Hematopoietic multipotent progenitor cell treated with erythropoietin and hydrocortisone succinate and interleukin-3 and kit ligand, for 15 days (in vitro differentiated cells): ENCODE results near the gene ELOVL1.
"Not testable (repeated sequence)": the region's sequence is repeated elsewhere in the genome, so short reads cannot be mapped to it uniquely, and the experiment has no call there.

Experiments
- DNase-seq: peaks from one replicate; pipeline ENCODE4 v3.0.0-alpha.2; 2015; ENCODE audit warnings: low spot score

Gene ELOVL1

GRCh38 chr1:43381612-43382011 is 13.8 kb upstream of the ELOVL1 start:
- DNase-seq: no peak

- DNase-seq: no peak
These were observed 11.7 kb upstream of the ELOVL1 start for GRCh38 chr1:43379476-43379875.

DNA sequence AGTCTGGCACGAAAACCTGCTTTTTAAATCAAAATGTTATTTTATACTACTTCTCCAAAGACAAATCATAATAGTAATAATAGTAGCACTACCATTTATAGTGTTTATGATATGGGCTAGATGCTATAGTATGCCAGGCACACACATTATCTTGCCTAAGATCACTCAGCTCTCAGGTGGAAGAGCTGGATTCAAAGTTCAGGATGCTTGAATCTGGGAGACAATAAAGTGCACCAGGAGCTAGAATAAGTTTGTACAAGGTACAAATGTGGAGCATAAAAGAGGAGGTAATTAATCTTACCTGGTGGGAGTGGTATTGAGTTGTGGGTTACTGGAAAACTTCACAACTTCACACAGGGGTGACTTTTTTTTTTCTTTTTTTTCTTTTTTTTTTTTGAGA is 10.0 kb upstream of the ELOVL1 start:
- DNase-seq: no peak

DNA sequence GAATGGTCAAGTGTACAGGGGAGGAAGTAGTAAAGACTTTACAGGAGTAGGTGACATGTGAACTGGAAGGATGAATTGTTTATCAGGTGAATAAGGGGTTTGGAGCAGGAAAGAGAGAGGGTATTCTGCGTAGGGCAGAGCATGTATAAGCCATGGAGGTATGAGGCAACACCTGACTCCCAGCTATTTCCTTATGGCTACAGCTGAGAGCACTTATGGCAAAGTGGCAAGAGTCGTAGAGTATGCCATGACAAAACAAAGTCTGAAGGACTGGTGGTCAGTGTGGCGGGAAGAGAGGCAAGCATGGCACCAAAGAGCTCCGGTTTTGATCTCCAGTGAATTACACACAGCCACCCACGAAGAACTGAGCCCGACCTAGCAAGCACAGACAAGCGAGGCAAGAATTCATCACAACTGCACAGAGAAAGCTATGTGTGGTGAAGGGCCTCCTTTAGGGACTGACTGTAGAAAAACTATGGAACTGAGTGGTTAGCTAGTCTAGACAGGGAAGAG is 9.0 kb upstream of the ELOVL1 start:
- no peak for DNase-seq

DNA sequence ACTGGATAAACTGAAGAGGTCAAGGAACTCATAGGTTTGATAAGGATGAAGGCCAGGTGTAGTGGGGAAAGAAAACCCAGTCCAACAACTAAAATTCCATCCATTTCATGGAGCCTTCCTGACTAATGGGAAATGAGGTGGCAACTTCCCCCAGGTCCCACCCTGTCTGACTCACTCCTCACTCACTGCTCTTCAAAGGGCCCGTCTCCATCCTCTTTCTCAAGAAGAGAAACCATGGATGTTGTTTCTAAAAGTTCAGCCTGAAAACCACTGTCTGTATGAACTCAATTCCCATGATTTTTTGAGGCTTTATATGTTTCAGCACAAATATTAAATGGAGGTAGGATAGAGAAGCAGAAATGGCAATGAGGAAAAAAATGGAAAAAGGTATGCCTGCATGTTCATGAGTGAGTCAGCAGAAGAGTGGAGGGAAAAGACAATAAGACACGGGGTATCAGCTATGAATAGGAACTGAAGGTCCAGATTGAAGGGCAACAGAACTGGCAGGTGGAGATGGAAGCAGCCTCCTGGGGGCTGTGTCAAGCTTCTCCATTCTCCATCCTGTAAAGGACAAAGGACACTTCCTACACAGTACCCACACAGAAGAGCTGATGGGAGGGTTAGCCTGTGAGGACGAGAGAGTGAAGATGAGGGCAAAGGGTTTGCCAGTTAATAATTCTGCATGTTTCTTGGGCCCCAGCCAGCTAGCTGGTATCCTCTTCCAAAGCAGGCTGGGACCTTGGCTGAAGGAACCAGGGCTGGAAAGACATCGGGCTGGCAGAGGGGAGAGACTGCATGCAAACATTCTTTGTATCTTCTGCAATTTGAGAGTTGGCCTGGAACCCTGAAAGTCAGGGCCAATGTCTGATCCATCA is 5.5 kb upstream of the ELOVL1 start:
- DNase-seq: no peak

- DNase-seq: no peak
These were observed 4.4 kb upstream of the ELOVL1 start for GRCh38 chr1:43372172-43372571.

- DNase-seq: no peak
These were observed 2.8 kb upstream of the ELOVL1 start for GRCh38 chr1:43370564-43370963.

DNA sequence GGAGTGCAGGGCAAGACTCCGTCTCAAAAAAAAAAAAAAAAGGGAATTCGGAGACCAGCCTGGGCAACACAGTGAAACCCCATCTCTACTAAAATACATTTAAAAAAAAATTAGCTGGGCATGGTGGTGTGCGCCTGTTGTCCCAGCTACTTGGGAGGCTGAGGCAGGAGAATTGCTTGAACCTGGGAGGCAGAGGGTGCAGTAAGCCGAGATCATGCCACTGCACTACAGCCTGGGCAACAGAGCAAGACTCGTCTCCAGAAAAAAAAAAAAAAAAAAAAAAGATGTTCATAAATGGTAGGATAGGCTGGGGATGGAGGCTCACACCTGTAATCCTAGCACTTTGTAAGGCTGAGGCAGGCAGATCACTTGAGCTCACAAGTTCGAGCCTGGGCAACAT is 2.0 kb upstream of the ELOVL1 start:
- not testable (repeated sequence) for DNase-seq

DNA sequence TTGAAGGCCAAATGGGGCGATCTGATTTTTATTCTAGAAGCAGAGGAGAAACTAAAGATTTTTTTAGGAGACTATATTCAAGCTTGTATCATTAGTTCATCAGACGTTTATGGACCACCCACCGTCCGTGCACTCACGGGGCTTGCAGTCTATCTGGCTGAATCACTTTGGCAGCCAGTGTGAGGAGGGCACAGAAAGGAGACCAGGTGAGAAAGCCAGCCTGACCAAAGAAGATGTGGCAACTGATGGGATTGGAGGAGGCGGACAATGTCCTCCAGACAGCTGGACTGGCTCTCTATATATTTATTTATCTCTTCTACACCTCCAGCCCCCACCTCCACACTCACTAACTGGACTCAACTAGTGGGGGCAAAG is 822 bp upstream of the ELOVL1 start:
- no peak for DNase-seq

GRCh38 chr1:43367026-43367903 is 546 bp downstream of the ELOVL1 start:
- peak; percentile 88 for DNase-seq

- DNase-seq: no peak
These were observed 1.2 kb downstream of the ELOVL1 start for GRCh38 chr1:43366601-43367025.

- DNase-seq: peak; percentile 55
These were observed 1.6 kb downstream of the ELOVL1 start for GRCh38 chr1:43366179-43366578.

DNA sequence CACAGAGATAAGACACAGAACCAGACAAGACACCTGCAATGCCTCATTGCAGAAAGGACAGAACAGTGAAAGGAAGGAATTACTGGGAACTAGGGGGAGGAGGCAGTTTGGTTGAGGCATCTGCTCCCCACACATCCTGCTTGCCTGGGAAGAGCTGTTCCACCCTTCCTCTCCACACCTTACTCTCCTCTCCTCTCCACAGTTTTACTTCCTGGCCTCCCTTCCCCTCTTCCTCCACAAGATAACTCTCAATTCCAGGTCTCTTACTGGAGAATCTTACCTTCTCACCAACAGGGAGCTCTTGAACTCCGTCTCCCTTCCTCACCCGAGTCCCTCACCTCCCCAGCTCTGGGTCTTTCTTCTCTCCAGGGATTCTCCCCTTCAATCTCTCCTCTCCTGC is 2.1 kb downstream of the ELOVL1 start:
- no peak for DNase-seq

DNA sequence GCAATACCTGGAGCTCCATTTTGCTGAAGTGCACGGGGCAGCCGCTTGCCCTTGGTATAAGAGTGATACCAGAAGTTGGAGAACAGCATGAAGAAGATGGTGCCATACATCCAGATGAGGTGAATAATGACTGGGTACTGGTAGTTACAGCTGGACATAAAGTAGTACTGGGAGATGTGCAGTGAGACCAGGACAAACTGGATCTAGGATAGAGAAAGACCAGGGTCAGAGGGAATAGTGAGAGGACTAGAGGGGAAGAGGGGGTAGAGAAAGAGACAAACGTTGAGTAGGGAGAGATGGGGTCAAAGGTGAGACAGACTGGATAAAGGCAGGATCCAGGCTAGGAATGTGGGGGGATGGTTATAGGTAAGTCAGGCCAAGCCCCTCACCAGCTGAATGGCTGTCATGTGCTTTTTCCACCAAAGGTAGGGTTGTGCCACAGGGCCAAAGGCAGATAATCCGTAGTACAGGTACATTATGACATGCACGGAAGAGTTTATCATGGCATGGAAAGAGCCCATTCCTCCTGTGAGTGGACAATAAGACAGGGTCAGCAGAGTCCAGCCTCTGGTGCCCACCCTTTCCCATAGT is 3.8 kb downstream of the ELOVL1 start:
- DNase-seq: no peak

DNA sequence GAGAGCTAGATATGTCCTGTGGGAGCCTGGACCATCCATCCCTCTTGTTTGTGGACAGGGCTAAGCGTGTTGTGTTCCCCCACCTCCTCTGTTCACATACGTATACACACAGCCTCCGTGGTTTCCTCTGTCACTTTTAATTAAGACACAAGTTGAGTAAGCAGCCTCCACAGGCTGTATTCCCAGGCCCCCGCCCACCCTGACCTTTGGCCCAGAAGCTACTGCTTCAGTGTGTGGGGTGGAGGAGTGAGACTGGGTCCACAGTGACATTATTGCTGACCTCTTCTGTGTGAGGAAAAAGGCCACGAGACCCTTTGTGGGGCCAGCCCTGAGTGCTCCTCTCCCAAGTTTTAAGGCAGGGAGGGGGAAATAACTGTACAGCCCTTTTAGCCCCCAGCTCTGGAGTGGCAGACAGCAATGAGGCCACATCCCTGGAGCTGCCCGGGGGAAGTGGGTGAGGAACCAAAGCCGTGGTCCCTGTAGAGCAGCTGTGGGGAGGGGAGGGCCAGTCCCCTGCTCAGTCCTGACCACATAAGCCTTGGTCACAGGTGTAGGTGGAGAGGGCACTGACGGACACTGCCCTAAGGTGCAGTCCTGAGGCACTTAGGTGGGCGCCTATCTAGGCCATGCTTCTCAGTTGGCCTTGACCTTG is 4.4 kb downstream of the ELOVL1 start:
- DNase-seq: no peak

DNA sequence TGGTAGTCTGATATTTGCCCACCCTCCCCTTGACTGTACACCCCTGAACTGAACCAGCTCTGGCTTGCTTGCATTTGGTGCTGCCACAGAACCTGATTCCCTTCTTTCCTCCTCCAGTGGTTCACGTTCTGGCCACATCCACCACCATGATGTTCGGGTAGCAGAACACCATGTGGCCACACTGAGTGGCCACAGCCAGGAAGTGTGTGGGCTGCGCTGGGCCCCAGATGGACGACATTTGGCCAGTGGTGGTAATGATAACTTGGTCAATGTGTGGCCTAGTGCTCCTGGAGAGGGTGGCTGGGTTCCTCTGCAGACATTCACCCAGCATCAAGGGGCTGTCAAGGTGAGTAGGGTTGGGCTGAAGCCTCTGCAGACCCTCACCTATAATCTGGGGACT is 7.2 kb downstream of the ELOVL1 start:
- DNase-seq: no peak

GRCh38 chr1:43359696-43360095 is 8.1 kb downstream of the ELOVL1 start:
- DNase-seq: no peak

DNA sequence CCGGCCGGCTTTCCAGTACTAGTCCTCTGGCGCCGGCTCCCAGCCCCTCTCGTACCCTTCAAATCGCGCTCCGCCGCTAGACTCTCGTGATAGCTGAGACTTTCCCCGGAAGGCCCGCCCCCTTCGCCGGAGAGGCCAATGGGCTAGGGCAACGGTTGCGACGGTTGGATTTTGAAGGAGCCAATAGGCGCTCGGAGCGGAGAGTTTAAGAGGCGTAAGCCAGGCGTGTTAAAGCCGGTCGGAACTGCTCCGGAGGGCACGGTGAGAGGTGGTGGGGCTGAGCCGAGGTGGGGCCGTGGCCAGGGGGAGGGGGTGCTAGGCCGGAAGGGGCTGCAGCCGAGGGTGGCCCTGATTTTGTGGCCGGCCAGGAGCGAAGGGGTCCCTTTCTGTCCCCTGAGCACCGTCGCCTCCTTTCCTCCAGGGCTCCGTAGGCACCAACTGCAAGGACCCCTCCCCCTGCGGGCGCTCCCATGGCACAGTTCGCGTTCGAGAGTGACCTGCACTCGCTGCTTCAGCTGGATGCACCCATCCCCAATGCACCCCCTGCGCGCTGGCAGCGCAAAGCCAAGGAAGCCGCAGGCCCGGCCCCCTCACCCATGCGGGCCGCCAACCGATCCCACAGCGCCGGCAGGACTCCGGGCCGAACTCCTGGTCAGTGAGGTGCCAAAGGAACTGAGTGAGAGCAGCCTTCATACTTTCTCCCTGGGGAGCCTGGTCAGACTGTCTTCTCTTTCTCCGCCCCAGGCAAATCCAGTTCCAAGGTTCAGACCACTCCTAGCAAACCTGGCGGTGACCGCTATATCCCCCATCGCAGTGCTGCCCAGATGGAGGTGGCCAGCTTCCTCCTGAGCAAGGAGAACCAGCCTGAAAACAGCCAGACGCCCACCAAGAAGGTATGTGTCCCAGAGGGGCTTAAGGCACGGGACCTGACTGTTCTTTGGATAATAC is 8.8 kb downstream of the ELOVL1 start, which contains the start of gene CDC20:
TSS of gene CDC20 (plus strand) at position 236 of the 948 bp plus-strand sequence. CDS start at position 471, 235 bp downstream.
- DNase-seq: peak; percentile 97

DNA sequence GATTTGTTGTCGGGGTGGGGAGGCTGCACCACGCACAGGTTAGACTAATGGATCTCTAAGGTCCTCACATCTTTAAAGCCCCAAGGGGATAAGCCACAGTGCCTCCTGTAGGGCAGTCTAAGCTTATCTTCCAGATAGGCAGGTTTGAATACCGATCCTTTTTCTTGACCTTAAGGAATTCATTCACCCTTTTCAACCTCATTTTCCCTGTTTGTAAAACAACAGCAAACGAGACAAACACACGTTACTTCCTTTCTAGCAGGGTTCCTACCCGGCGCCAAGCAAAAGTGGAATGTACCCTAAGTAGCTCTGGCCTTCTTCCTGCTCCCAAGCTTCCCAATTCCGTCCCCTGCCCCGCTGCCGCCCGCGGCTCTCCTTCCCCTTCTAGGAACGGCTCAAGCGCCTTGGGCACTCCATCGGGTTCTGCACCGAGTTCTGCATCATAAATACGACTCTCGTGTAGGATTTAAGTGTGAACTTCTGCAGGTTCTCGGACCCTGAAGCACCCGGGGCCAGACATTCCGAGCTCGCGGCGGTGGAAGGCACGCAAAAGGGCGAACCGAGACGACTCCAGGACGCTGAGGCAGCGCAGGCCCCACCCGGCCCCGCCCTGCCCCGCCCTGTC is 9.6 kb downstream of the ELOVL1 start:
- peak; percentile 46 for DNase-seq

DNA sequence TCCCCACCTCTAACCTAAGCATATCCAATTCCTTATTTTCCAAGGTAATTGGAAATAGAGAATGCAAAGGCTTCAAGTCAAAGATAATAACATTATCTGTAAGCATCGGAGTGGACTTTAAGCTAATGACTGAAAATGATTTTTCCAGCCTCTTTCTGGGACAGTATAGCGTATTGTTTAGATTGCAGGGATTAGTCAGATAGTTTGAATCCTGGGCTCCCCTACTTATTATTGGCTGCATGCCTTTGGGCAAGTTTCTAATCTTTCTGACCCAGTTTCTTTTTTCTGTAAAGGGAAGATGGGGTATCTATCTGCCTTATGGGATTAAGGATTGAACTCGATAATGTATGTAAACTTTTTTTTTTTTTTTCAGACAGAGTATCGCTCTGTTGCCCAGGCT is 10.6 kb downstream of the ELOVL1 start:
- DNase-seq: no peak
